HepG2 (cell line): Measurements from ENCODE around the gene WBP1. TPM values are rescaled to one million over a fixed set of nuclear protein-coding genes. Genes with fewer than 3 reads are reported as not detected.
A peak's percentile ranks its signal among the peaks of the same experiment; 100 is the strongest.

Experiments used
- ISL2 ChIP-seq: sonication (generic); formaldehyde crosslinking; IDR thresholded peaks from 2 replicates; pipeline ENCODE4 v1.5.0; 2020; ENCODE audit warnings: missing genetic modification reagents
- MATR3 ChIP-seq: sonication (generic); formaldehyde crosslinking; IDR thresholded peaks from 2 replicates; pipeline ENCODE4 v1.4.0; 2020; ENCODE audit warnings: missing genetic modification reagents
- RARG ChIP-seq: sonication (generic); formaldehyde crosslinking; IDR thresholded peaks from 2 replicates; pipeline ENCODE4 v1.4.0; 2020; ENCODE audit warnings: low read depth, mild to moderate bottlenecking, missing genetic modification reagents
- REL ChIP-seq: sonication (generic); formaldehyde crosslinking; conservative IDR thresholded peaks from 2 replicates; pipeline ENCODE4 v1.8.0; 2022; ENCODE audit warnings: mild to moderate bottlenecking, missing genetic modification reagents, moderate library complexity
- SP2 ChIP-seq: sonication (generic); formaldehyde crosslinking; IDR thresholded peaks from 2 replicates; pipeline ENCODE4 v1.5.1; 2020; ENCODE audit warnings: mild to moderate bottlenecking, missing genetic modification reagents
- SRSF1 ChIP-seq: fragments of 200-400 bp; formaldehyde crosslinking; optimal IDR thresholded peaks from 2 replicates; pipeline ENCODE3; 2017; ENCODE audit warnings: mild to moderate bottlenecking, low read depth, low read length, moderate library complexity
- ZHX2 ChIP-seq, 2 experiments: sonication (generic) in 1 of 2; formaldehyde crosslinking in 1 of 2; IDR thresholded peaks; 2 replicates each; pipeline versions ENCODE4 v1.6.1 to v1.9.0; 2014 to 2022; ENCODE audit warnings: antibody characterized with exemption in 1 of 2, borderline replicate concordance in 1 of 2, inconsistent platforms in 1 of 2, low read depth in 1 of 2, missing genetic modification reagents in 1 of 2
- polyA plus RNA-seq, 8 experiments: library from polyadenylated mRNA; depleted of rRNA in 3 of 8; stranded (reverse) in 7 of 8; unstranded in 1 of 8; fragments of >200 nt; fragmentation: Illumina TruSeq in 4 of 8; extraction: Trizol in 4 of 8; gene quantifications; 2 replicates each; pipeline versions ENCODE4 v1.2.1 to v1.2.3, GENCODE V29; 2011 to 2016; ENCODE audit warnings: low read depth in 4 of 8, missing spikeins in 1 of 8, mixed read lengths in 1 of 8; ENCODE audit not compliant: insufficient read depth in 1 of 8
- total RNA-seq, 5 experiments: library from RNA; depleted of rRNA; stranded (reverse); fragments of >200 nt; fragmentation: Illumina TruSeq; extraction: Trizol; gene quantifications; 2 replicates each; pipeline ENCODE4 v1.2.3, GENCODE V29; 2016; ENCODE audit warnings: low read depth in 1 of 5
- TF ChIP-seq, protein P1 (sequence below): sonication (generic); formaldehyde crosslinking; IDR thresholded peaks from 2 replicates; pipeline ENCODE4 v1.4.0; 2020; ENCODE audit warnings: mild to moderate bottlenecking, missing genetic modification reagents
- TF ChIP-seq, protein P2 (sequence below): sonication (generic); formaldehyde crosslinking; IDR thresholded peaks from 2 replicates; pipeline ENCODE4 v1.4.0; 2020; ENCODE audit warnings: missing genetic modification reagents
- TF ChIP-seq, protein P3 (sequence below): IDR thresholded peaks from 2 replicates; pipeline ENCODE4 v1.6.1; 2012; ENCODE audit warnings: low read depth, low read length, improper control_type of control experiment
- TF ChIP-seq, protein P4 (sequence below): sonication (generic); formaldehyde crosslinking; IDR thresholded peaks from 2 replicates; pipeline ENCODE4 v1.4.0; 2020; ENCODE audit warnings: mild to moderate bottlenecking, low read depth, missing genetic modification reagents
- TF ChIP-seq, protein P5 (sequence below): sonication (generic); formaldehyde crosslinking; IDR thresholded peaks from 2 replicates; pipeline ENCODE4 v1.8.0; 2022; ENCODE audit warnings: missing genetic modification reagents, mild to moderate bottlenecking, moderate library complexity, borderline replicate concordance

Gene WBP1
- total and polyA plus RNA-seq, 2 of the 13 experiments (the other 11 are each of a cell fraction or from before 2014, with no cell fraction given), result 38.8 to 85.7 TPM

- TF ChIP-seq MATR3 (no peak), SP2 (peak; percentile 66), REL (CRISPR knock-in tag) (no peak), SRSF1 (peak; percentile 90), RARG (CRISPR knock-in tag) (0 out of 2 replicates have a peak, but pooled peaks have one; percentile 50), ISL2 (0 out of 2 replicates have a peak, but pooled peaks have one; percentile 54), ZHX2 (IDR thresholded peaks at IDR 0.05; ENCODE audit: low read depth) (peak; percentile 16; the same call in 1 of the 2 replicates), ZHX2 (CRISPR knock-in tag; IDR thresholded peaks at IDR 0.05; ENCODE audit: borderline replicate concordance) (no peak; the same call in 1 of the 2 replicates)
- TF ChIP-seq, protein P1, sequence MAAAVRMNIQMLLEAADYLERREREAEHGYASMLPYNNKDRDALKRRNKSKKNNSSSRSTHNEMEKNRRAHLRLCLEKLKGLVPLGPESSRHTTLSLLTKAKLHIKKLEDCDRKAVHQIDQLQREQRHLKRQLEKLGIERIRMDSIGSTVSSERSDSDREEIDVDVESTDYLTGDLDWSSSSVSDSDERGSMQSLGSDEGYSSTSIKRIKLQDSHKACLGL (CRISPR knock-in tag), result peak; percentile 69
- TF ChIP-seq, protein P2, sequence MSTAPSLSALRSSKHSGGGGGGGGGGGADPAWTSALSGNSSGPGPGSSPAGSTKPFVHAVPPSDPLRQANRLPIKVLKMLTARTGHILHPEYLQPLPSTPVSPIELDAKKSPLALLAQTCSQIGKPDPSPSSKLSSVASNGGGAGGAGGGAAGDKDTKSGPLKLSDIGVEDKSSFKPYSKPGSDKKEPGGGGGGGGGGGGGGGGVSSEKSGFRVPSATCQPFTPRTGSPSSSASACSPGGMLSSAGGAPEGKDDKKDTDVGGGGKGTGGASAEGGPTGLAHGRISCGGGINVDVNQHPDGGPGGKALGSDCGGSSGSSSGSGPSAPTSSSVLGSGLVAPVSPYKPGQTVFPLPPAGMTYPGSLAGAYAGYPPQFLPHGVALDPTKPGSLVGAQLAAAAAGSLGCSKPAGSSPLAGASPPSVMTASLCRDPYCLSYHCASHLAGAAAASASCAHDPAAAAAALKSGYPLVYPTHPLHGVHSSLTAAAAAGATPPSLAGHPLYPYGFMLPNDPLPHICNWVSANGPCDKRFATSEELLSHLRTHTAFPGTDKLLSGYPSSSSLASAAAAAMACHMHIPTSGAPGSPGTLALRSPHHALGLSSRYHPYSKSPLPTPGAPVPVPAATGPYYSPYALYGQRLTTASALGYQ (CRISPR knock-in tag), result 0 out of 2 replicates have a peak, but pooled peaks have one; percentile 55
- TF ChIP-seq, protein P3, sequence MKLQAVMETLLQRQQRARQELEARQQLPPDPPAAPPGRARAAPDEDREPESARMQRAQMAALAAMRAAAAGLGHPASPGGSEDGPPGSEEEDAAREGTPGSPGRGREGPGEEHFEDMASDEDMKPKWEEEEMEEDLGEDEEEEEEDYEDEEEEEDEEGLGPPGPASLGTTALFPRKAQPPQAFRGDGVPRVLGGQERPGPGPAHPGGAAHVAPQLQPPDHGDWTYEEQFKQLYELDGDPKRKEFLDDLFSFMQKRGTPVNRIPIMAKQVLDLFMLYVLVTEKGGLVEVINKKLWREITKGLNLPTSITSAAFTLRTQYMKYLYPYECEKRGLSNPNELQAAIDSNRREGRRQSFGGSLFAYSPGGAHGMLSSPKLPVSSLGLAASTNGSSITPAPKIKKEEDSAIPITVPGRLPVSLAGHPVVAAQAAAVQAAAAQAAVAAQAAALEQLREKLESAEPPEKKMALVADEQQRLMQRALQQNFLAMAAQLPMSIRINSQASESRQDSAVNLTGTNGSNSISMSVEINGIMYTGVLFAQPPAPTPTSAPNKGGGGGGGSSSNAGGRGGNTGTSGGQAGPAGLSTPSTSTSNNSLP, result no peak
- TF ChIP-seq, protein P4, sequence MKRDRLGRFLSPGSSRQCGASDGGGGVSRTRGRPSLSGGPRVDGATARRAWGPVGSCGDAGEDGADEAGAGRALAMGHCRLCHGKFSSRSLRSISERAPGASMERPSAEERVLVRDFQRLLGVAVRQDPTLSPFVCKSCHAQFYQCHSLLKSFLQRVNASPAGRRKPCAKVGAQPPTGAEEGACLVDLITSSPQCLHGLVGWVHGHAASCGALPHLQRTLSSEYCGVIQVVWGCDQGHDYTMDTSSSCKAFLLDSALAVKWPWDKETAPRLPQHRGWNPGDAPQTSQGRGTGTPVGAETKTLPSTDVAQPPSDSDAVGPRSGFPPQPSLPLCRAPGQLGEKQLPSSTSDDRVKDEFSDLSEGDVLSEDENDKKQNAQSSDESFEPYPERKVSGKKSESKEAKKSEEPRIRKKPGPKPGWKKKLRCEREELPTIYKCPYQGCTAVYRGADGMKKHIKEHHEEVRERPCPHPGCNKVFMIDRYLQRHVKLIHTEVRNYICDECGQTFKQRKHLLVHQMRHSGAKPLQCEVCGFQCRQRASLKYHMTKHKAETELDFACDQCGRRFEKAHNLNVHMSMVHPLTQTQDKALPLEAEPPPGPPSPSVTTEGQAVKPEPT (CRISPR knock-in tag), result peak; percentile 32; the same call in 1 of the 2 replicates
- TF ChIP-seq, protein P5, sequence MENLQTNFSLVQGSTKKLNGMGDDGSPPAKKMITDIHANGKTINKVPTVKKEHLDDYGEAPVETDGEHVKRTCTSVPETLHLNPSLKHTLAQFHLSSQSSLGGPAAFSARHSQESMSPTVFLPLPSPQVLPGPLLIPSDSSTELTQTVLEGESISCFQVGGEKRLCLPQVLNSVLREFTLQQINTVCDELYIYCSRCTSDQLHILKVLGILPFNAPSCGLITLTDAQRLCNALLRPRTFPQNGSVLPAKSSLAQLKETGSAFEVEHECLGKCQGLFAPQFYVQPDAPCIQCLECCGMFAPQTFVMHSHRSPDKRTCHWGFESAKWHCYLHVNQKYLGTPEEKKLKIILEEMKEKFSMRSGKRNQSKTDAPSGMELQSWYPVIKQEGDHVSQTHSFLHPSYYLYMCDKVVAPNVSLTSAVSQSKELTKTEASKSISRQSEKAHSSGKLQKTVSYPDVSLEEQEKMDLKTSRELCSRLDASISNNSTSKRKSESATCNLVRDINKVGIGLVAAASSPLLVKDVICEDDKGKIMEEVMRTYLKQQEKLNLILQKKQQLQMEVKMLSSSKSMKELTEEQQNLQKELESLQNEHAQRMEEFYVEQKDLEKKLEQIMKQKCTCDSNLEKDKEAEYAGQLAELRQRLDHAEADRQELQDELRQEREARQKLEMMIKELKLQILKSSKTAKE (CRISPR knock-in tag), result peak; percentile 71; the same call in 1 of the 2 replicates
Measured at GRCh38 chr2:74502720-74503505, 44.7 kb downstream of the WBP1 start (continued).
